ENCODE results near the gene PLXNA2.

PLXNA2 gene

DNA sequence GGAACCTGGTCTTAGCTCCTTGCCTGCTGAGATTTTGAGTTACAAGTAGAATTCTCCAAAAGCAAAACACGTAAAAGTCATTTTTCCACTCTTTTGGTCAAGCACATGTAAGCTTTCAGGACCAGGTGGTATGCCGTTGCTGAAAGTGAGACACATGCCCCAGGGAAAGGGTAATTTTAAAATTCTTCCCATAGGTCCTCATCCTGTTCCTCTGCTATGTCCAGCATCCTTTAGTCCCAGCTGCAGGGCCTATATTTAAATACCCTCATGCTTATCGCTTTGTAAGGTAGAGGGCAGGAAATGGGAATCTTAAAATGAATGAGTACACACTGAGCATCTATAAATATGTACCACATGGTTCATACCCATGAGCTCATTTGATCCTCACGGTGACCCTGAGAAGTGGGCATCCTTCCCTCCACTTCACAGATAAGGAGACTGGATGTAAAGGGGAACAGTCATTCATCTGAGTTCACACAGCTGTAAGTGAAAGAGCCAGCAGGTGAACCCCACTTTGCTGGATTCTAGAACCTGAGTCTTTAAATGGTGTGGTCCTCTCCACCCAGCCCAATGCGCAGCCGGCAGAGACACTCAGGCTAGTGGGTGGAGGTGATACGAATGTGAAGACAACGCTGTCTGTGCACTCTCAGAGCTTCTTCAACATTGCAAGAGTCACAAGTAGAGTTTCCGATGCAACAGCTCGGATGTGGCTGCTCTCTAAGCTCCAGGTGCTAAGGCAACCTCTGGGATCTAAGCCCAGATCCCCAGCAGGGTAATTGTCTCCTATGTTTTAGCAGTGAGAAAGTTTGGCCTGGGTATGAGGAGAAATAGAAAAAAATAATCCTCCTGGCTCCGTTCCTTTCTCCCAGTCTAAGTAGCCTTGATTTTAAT is 163.5 kb downstream of the PLXNA2 start (continued):
- TF ChIP-seq TSHZ2 (CRISPR knock-in tag; IDR thresholded peaks at IDR 0.05): no peak
- TF ChIP-seq RARB (CRISPR knock-in tag; IDR thresholded peaks at IDR 0.05): no peak
- no peak for TF ChIP-seq ZC3H10 (CRISPR knock-in tag; IDR thresholded peaks at IDR 0.05)
- no peak for TF ChIP-seq ZNF70 (CRISPR knock-in tag; IDR thresholded peaks at IDR 0.05)
- no peak for TF ChIP-seq POU6F1 (CRISPR knock-in tag; IDR thresholded peaks at IDR 0.05; ENCODE audit: borderline replicate concordance, low read depth)
- no peak for TF ChIP-seq SNAI2 (CRISPR knock-in tag; IDR thresholded peaks at IDR 0.05)
- TF ChIP-seq GLIS3 (CRISPR knock-in tag; IDR thresholded peaks at IDR 0.05): no peak
- TF ChIP-seq, protein P1, sequence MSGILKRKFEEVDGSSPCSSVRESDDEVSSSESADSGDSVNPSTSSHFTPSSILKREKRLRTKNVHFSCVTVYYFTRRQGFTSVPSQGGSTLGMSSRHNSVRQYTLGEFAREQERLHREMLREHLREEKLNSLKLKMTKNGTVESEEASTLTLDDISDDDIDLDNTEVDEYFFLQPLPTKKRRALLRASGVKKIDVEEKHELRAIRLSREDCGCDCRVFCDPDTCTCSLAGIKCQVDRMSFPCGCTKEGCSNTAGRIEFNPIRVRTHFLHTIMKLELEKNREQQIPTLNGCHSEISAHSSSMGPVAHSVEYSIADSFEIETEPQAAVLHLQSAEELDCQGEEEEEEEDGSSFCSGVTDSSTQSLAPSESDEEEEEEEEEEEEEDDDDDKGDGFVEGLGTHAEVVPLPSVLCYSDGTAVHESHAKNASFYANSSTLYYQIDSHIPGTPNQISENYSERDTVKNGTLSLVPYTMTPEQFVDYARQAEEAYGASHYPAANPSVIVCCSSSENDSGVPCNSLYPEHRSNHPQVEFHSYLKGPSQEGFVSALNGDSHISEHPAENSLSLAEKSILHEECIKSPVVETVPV (CRISPR knock-in tag; IDR thresholded peaks at IDR 0.05): no peak
- no peak for TF ChIP-seq ZNF565 (CRISPR knock-in tag; conservative IDR thresholded peaks at IDR 0.05; ENCODE audit: low read depth)
- TF ChIP-seq ZFP3 (CRISPR knock-in tag; IDR thresholded peaks at IDR 0.05): no peak
- no peak for TF ChIP-seq PPARA (CRISPR knock-in tag; IDR thresholded peaks at IDR 0.05; ENCODE audit: borderline replicate concordance)
- no peak for TF ChIP-seq ESRRG (CRISPR knock-in tag; IDR thresholded peaks at IDR 0.05)

DNA sequence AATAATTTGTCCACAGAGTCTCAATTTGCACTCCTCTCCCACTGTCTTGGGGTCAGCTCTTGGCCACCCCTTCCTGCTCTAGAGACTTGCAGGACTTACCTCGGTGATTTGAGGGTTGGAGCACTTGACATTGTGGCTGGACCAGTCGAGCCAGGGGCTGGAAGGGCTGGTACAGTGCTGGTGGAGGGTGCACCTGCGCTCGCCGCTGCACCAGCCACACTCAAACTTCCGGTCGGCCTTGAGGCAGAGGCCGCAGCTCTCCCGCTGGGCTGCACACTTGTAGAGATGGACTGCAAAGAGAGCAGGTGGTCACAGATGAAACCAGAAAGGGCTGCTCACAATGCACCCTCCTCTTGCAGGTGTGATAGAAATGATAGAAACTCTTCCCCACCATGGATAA is 165.0 kb downstream of the PLXNA2 start:
- TF ChIP-seq TCF4 (CRISPR knock-in tag; IDR thresholded peaks at IDR 0.05; ENCODE audit: borderline replicate concordance) (no peak), OSR1 (CRISPR knock-in tag; IDR thresholded peaks at IDR 0.05) (no peak), CREB5 (CRISPR knock-in tag; IDR thresholded peaks at IDR 0.05; ENCODE audit: low read depth) (no peak), TOX (CRISPR knock-in tag; IDR thresholded peaks at IDR 0.05; ENCODE audit: borderline replicate concordance) (no peak), CSDC2 (CRISPR knock-in tag; IDR thresholded peaks at IDR 0.05) (no peak), SNAI2 (CRISPR knock-in tag; IDR thresholded peaks at IDR 0.05) (no peak), PATZ1 (CRISPR knock-in tag; IDR thresholded peaks at IDR 0.05; ENCODE audit: borderline replicate concordance) (no peak), ISL1 (CRISPR knock-in tag; IDR thresholded peaks at IDR 0.05) (no peak), ZFP3 (CRISPR knock-in tag; IDR thresholded peaks at IDR 0.05) (no peak), BACH2 (CRISPR knock-in tag; IDR thresholded peaks at IDR 0.05; ENCODE audit: borderline replicate concordance) (no peak), ZNF8 (CRISPR knock-in tag; IDR thresholded peaks at IDR 0.05) (no peak)
- TF ChIP-seq, protein P1 (CRISPR knock-in tag; IDR thresholded peaks at IDR 0.05): no peak
- ATAC-seq: no peak
